HG03354 (cell line): ENCODE measurements around the gene SIRT6.
"Not testable (repeated sequence)": the region's sequence is repeated elsewhere in the genome, so short reads cannot be mapped to it uniquely, and the experiment has no call there.

Experiments
- ATAC-seq: cut with Tn5 transposase; IDR thresholded peaks from one replicate; pipeline ENCODE4 v1.9.1; 2021; ENCODE audit warnings: mild to moderate bottlenecking; ENCODE audit not compliant: unreplicated experiment, poor library complexity, severe bottlenecking

SIRT6 gene

GRCh38 chr19:4177146-4177545 is 5.2 kb downstream of the SIRT6 start:
- ATAC-seq: no peak

GRCh38 chr19:4175669-4175931 is 6.8 kb downstream of the SIRT6 start:
- no peak for ATAC-seq

- no peak for ATAC-seq
Measured at GRCh38 chr19:4174895-4175668, 7.3 kb downstream of the SIRT6 start.

GRCh38 chr19:4174213-4174894 is 8.0 kb downstream of the SIRT6 start:
- no peak for ATAC-seq

GRCh38 chr19:4173479-4174212 is 8.7 kb downstream of the SIRT6 start:
- ATAC-seq: no peak

- ATAC-seq: no peak
Measured at GRCh38 chr19:4172861-4173473, 9.4 kb downstream of the SIRT6 start.

DNA sequence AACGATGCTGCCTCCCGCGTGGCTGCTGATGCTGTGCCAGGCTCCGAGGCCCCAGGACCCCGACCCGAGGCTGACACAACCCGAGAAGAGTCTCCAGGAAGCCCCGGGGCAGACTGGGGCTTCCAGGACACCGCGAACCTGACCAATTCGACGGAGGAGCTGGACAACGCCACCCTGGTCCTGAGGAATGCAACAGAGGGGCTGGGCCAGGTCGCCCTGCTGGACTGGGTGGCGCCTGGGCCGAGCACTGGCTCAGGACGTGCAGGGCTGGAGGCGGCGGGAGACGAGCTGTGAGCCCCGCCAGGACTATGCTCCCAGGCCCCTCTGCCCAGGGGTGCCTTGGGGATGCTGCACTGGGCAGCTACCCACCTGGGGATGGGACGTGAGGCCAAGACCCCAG is 10.7 kb downstream of the SIRT6 start:
- ATAC-seq: no peak

GRCh38 chr19:4164262-4164661 is 18.1 kb downstream of the SIRT6 start:
- ATAC-seq: no peak

- ATAC-seq: no peak
Measured at GRCh38 chr19:4161415-4162077, 20.8 kb downstream of the SIRT6 start.

DNA sequence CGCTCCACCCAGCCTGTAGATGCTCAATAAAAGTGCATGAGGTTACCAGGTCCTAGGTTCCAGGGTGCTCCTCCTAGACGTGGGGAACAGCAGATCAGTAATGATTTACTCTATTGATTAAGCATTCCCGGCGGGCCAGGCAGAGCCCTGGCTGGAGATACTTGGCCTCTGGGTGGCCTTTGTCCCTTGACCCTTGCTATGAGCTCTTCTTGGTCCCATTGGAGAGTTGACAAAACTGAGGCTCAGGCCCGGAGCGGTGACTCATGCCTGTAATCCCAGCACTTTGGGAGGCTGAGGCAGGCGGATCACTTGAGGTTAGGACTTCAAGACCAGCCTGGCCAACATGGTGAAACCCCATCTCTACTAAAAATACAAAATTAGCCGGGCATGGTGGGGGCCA is 24.4 kb downstream of the SIRT6 start:
- ATAC-seq: not testable (repeated sequence)

DNA sequence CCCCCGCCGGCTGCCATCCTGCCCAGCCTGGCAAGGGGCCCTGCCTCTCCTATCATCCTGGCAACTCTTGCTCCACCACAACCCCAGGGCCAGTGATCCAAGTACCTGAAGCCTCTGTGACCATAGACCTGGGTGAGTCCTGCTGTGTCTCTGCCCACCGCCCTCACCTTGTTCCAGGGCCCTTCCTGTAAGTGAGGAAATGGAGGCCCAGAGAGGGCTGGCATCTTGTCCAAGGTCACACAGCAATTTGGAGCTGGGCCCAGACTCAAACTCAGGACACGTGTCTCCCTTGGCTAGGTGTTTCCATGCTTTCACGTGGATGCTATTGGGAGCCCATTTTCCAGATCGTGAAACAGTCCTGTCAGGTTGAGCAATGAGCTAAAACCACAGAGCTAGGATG is 25.2 kb downstream of the SIRT6 start:
- no peak for ATAC-seq

- no peak for ATAC-seq
Measured at GRCh38 chr19:4154571-4155312, 27.6 kb downstream of the SIRT6 start.

GRCh38 chr19:4152241-4152998 is 29.9 kb downstream of the SIRT6 start:
- ATAC-seq: no peak

GRCh38 chr19:4151623-4152022 is 30.7 kb downstream of the SIRT6 start:
- no peak for ATAC-seq

GRCh38 chr19:4149518-4150288 is 32.7 kb downstream of the SIRT6 start:
- no peak for ATAC-seq

GRCh38 chr19:4144666-4145249 is 37.6 kb downstream of the SIRT6 start:
- no peak for ATAC-seq

DNA sequence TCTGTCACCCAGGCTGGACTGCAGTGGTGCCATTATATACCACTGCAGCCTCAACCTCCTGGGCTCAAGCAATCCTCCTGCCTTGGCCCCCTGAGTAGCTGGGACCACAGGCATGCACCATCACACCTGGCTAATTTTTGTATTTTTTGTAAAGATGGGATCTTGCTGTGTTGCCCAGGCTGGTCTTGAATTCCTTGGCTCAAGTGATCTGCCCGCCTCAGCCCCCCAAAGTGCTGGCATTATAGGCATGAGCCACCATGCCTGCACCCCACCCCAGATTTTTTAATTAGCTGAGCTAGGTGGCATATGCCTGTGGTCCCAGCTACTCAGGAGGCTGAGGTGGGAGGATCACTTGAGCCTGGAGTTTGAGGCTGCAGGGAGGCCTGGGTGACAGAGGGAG is 39.4 kb downstream of the SIRT6 start:
- not testable (repeated sequence) for ATAC-seq
